Stomach smooth muscle (tissue), 2 donors: ENCODE data around the gene RECQL.

Source experiments
- H3K27ac ChIP-seq: one replicate; pipeline ENCODE4 v1.7.0; 2013; ENCODE audit warnings: mild to moderate bottlenecking, low read length, inconsistent platforms
- H3K27me3 ChIP-seq, 2 donors: one replicate each; pipeline ENCODE4 v1.7.0; 2013; ENCODE audit warnings: low read length in 2 of 2; ENCODE audit not compliant: insufficient read depth in 2 of 2, control insufficient read depth in 1 of 2
- H3K36me3 ChIP-seq, 2 donors: one replicate each; pipeline ENCODE4 v1.7.0; 2013; ENCODE audit warnings: low read length in 2 of 2; ENCODE audit not compliant: control insufficient read depth in 2 of 2, insufficient read depth in 2 of 2
- H3K4me1 ChIP-seq: one replicate; pipeline ENCODE4 v1.7.0; 2013; ENCODE audit warnings: low read length; ENCODE audit not compliant: control insufficient read depth, insufficient read depth
- H3K4me3 ChIP-seq, 2 donors: one replicate each; pipeline ENCODE4 v1.7.0; 2013; ENCODE audit warnings: low read length in 2 of 2
- H3K9ac ChIP-seq, 2 donors: one replicate each; pipeline ENCODE4 v1.7.0; 2013; ENCODE audit warnings: low read length in 2 of 2, mild to moderate bottlenecking in 1 of 2
- H3K9me3 ChIP-seq, 2 donors: one replicate each; pipeline ENCODE4 v1.7.0; 2013; ENCODE audit warnings: low read length in 2 of 2; ENCODE audit not compliant: control insufficient read depth in 2 of 2
- donor health status: healthy.
- donor health status: Pancreatic carcinoma.

The RECQL gene

DNA sequence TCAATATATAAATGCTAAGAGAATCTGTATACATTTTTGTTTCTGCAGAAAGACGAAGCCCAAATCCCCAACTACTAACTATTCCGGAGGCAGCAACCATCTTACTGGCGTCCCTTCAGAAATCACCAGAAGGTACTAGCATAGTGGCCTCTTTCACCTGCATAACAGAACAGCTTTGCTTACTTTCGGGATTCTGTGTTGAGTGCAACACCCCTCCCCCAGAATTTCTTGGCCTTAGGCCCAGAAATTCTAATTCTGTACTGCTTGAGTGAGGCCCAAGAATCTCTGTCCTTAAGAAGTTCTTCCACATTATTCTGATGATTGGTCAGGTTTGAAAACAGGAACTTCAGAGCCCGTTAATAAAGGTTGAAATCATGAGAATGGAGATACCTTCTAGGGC, 27.5 kb upstream of the RECQL start:
- peak overlapping the region in 1 of 2 donors; percentile 24 for H3K4me3 ChIP-seq
- H3K9ac ChIP-seq: no peak overlapping the region
- no peaks in the 10 kb centered on the region for H3K27me3 ChIP-seq
- H3K36me3 ChIP-seq: no peaks in the 10 kb centered on the region
- peak overlapping the region; percentile 59 for H3K27ac ChIP-seq
- H3K9me3 ChIP-seq: no peaks in the 10 kb centered on the region
- H3K4me1 ChIP-seq: peaks cover 5% of the 10 kb centered on the region

DNA sequence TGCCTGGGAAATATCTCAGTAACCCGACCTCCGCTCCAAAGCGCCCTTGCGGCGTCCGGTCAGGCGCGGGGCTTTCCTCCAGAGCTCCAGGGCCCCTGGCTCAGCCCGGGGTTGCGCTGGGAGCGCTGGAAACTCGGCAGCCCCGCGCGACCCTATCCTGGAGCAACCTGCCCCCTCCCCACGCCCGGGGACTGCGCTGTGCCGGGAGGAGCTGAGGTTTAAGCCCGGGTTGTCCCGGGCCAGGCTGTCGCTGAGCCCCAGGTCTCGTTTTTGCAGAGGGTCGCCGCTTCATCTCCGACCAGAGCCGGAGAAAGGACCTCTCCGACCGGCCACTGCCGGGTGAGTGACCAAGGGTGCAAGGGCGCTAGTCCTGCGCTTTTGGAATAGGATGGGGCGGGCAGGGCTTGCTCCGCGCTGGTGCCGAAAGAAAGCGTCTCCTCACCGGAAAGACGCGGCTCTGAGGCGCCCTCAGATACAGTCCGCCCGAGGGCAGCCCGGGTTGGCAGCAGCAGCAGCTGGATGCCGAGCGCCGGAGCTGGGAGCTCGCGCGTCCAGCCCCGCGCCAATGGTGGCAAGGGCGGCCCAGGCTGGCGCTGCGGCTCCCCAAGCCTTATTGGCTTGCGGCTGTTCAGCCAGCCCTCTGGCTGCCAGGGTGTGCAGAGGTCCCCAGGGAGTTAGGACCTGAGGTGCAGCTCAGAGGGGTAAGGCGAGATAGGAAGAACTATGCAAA, 26.2 kb upstream of the RECQL start:
- H3K9me3 ChIP-seq: no peaks in the 10 kb centered on the region
- peak overlapping the region; percentile 60 to 80 for H3K4me3 ChIP-seq
- no peaks in the 10 kb centered on the region for H3K27me3 ChIP-seq
- H3K36me3 ChIP-seq: no peaks in the 10 kb centered on the region
- peaks cover 5% of the 10 kb centered on the region for H3K4me1 ChIP-seq
- peak overlapping the region; percentile 54 to 58 for H3K9ac ChIP-seq
- peak overlapping the region; percentile 58 for H3K27ac ChIP-seq

DNA sequence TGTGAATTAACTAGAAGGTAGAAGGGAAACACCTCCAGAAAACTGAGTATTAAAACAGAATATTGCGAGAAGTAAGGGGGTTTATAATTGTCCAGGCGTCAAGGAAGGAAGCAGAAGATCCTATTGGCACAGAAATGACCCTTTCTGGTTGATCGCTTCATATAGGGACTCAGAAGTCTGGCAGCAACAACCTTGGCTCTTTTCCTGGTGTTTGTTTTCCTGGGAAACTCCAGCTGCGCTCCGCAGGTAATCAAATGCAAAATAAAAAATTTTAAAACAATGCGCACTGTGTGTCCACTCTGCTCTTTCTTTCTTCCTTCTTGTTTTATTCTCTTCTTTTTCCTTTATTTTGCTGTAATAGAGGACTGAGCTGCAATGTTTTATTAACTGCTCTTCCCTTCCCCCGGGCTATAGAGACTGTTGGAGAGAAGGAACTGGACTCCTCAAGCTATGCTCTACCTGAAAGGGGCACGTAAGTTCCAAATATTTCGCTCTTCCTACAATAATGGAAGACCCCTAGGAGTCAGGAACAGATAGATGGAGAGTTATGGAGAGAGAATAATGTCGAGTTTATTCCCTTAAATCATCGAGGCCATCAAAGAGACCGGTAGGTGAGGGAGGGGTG, 25.4 kb upstream of the RECQL start:
- Histone ChIP-seq H3K36me3 (no peaks in the 10 kb centered on the region), H3K27me3 (no peaks in the 10 kb centered on the region), H3K9ac (peak overlapping the region; percentile 54 to 58), H3K4me1 (peaks cover 5% of the 10 kb centered on the region), H3K4me3 (peak overlapping the region; percentile 60 to 80), H3K9me3 (no peaks in the 10 kb centered on the region), H3K27ac (peak overlapping the region; percentile 58)

DNA sequence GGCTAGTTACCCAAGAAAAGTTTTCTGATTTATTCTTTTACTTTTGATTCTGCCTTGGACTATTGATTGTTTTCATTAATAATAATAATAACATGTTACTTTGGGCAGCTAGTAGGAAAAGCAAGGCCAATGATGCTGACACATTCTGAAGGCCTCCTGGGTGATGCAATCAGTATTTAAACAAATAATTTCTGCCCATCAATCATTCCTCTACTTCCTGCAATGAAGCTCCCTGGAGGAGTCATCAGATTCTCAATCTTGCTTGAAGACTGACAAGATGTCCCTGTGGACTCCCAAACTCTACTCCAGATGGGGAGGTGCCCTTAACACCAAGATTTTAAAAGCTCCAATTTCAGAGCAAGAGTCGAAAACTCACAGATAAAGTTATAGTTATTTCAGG, 24.6 kb upstream of the RECQL start, which contains the start of gene SPX:
Gene SPX (plus strand): TSS at position 244 of the 400 bp plus-strand sequence. CDS start 177 bp downstream, outside the sequence.
- Histone ChIP-seq H3K4me3 (peak within 1 kb of the TSS; percentile 60 to 80), H3K4me1 (peaks cover 5% of the 10 kb centered on the region), H3K27ac (peak within 1 kb of the TSS; percentile 58), H3K27me3 (no peaks in the 10 kb centered on the region), H3K9me3 (no peaks in the 10 kb centered on the region), H3K9ac (peak within 1 kb of the TSS in 1 of 2 donors; percentile 58), H3K36me3 (no peaks in the 10 kb centered on the region)

DNA sequence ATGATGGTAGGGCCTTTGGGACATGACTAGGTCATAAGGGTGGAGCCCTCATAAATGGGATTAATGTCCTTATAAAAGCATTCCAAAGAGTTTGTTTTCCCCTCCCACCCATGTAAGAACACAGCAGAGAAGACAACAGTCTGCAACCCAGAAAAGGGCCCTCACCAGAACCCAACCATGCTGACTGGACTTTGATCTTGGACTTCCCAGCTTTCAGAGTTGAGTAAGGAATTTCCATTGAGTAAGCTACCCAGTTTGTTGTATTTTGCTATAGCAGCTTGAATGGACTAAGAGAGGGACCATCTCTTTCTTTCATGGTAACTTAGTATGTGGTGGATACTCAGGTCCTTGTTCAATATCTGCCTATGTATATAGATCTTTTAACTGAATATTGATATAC, 21.7 kb upstream of the RECQL start:
- H3K27ac ChIP-seq: no peak overlapping the region
- H3K27me3 ChIP-seq: no peaks in the 10 kb centered on the region
- no peaks in the 10 kb centered on the region for H3K4me1 ChIP-seq
- no peak overlapping the region for H3K9ac ChIP-seq
- no peaks in the 10 kb centered on the region for H3K9me3 ChIP-seq
- H3K36me3 ChIP-seq: no peaks in the 10 kb centered on the region
- H3K4me3 ChIP-seq: no peak overlapping the region

DNA sequence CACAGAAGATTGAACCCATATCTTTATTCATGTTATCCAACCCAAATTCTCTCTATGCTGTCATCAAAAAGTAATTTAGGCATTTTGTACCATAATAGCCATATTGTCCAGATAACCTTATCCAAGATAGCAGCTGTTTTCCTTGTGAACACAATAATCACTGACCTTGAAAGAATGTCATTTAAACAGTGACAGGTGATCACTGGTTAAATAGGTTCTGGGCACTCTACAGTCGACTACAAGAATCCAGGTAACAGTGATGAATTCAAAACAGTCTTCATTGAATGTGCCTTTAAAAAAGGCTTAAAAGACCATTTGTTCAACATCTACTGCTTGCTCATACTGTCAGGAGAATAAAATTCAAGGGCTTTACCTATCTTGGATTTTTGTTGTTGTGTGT, 20.1 kb upstream of the RECQL start:
- H3K9ac ChIP-seq: no peak overlapping the region
- H3K9me3 ChIP-seq: no peaks in the 10 kb centered on the region
- no peaks in the 10 kb centered on the region for H3K36me3 ChIP-seq
- H3K27me3 ChIP-seq: no peaks in the 10 kb centered on the region
- H3K4me1 ChIP-seq: no peaks in the 10 kb centered on the region
- H3K4me3 ChIP-seq: no peak overlapping the region
- H3K27ac ChIP-seq: no peak overlapping the region

DNA sequence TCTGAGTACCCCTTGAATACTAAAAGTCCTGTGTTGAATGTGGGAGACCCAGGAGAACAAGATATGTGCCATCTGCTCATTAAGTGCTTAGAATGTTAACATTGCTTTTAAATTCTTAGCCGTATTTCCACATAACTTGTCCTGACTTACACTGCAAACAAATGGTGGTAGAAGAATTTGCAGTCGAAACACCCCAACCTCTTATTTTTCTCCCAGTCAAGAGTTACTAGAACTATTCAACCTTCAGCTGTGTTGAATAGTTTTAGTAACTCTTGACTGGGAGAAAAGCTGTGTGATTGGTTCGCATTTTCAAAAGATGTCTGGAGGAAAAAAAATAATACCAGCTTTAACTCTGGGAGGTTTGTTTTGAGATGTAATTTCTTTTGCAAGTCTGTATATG, 17.0 kb upstream of the RECQL start:
- Histone ChIP-seq H3K4me3 (no peak overlapping the region), H3K27ac (no peak overlapping the region), H3K4me1 (no peaks in the 10 kb centered on the region), H3K9ac (no peak overlapping the region), H3K36me3 (peaks cover 3 to 7% of the 10 kb centered on the region in 2 donors), H3K27me3 (no peaks in the 10 kb centered on the region), H3K9me3 (no peaks in the 10 kb centered on the region)

DNA sequence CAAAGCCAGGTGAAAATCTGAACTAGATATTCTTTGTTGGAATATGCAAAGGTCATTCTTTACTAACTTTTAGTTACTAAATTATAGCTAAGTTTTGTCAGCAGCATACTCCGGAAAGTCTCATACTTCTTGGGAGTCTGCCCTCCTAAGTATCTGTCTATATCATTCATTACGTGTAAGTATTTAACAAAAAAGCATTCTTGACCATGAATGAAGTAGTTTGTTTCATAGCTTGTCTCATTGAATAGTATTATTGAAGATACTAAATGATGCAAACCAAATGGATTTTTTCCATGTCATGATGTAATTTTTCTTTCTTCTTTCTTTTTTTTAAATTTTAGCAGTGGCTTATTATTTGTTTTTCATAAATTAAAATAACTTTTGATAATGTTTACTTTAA, 14.8 kb upstream of the RECQL start:
- peaks cover 3 to 14% of the 10 kb centered on the region in 2 donors for H3K36me3 ChIP-seq
- H3K4me1 ChIP-seq: no peaks in the 10 kb centered on the region
- no peak overlapping the region for H3K9ac ChIP-seq
- no peaks in the 10 kb centered on the region for H3K27me3 ChIP-seq
- H3K9me3 ChIP-seq: no peaks in the 10 kb centered on the region
- no peak overlapping the region for H3K4me3 ChIP-seq
- H3K27ac ChIP-seq: no peak overlapping the region

DNA sequence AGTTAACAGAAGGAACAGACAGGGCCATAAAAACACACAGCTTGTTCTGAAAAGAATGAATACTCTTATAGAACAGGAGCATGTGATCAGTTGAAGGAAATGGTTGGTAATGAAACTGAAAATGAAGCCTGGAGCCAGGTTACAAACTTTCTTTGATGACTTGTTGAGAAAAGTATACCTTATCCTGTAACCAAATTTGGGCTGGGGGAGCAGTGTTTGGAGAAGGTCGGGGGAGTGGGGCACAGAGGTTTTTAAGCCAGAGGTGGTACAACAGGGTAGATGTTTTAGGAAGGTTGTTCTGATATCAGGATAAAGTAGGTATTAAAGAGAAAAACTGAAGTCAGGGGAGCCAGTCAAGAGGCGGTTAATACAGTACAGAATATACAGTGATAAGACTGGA, 8.3 kb upstream of the RECQL start:
- Histone ChIP-seq H3K27me3 (no peaks in the 10 kb centered on the region), H3K36me3 (peaks cover 0 to 7% of the 10 kb centered on the region in 2 donors), H3K4me3 (no peak overlapping the region), H3K9ac (no peak overlapping the region), H3K4me1 (no peaks in the 10 kb centered on the region), H3K27ac (no peak overlapping the region), H3K9me3 (no peaks in the 10 kb centered on the region)

DNA sequence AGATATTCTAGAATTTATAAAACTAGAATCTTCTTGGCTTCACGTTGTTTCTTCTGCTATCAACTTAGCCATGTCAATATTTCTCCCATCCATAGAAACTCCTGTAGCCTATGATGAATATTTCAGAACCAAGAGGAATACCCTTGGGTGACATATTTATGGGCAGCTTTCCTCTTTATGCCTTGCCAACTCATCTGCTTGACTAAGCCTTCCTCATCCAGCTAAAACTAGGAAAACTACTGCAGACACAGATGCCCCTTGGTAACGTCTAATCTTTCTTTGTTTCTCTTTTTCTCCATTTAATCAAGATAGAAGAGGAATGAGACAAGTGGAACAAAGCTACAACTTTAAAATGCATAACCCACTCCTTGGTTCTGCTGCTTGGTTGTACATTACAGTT, 6.4 kb upstream of the RECQL start:
- Histone ChIP-seq H3K4me1 (peaks cover 2% of the 10 kb centered on the region), H3K4me3 (no peak overlapping the region), H3K27ac (no peak overlapping the region), H3K27me3 (no peaks in the 10 kb centered on the region), H3K36me3 (peaks cover 0 to 3% of the 10 kb centered on the region in 2 donors), H3K9me3 (no peaks in the 10 kb centered on the region), H3K9ac (no peak overlapping the region)

DNA sequence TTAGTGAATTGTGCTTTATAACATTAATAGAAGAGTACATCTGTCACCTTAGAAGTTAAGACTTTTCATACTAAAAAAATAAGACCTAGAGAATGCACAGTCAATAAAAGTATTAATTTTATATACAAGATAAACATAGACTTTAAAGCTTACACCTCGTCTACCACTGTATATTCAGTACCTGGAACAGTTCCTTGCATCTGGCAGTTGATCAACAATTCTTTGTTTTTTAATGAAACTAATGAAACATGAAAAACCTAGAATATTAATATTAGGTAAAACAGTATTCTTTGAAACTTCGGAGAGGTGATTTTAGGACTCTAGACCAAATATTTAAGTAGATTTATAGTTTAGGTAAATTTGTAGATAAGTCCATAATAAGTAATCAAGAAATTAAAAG, 4.5 kb upstream of the RECQL start:
- no peak overlapping the region for H3K9ac ChIP-seq
- H3K4me1 ChIP-seq: peaks cover 6% of the 10 kb centered on the region
- H3K36me3 ChIP-seq: no peaks in the 10 kb centered on the region
- no peak overlapping the region for H3K27ac ChIP-seq
- no peak overlapping the region for H3K4me3 ChIP-seq
- H3K27me3 ChIP-seq: no peaks in the 10 kb centered on the region
- no peaks in the 10 kb centered on the region for H3K9me3 ChIP-seq
